Osteocyte (in vitro differentiated cells): ENCODE measurements around the gene MXD3. TPM values are rescaled to one million over a fixed set of nuclear protein-coding genes. Genes with fewer than 3 reads are reported as not detected.

ENCODE experiments used
- DNase-seq: peaks from one replicate; pipeline ENCODE4 v3.0.0; 2021; ENCODE audit warnings: mixed read lengths; ENCODE audit not compliant: unreplicated experiment; ENCODE audit errors: extremely low spot score
- H3K27ac Mint-ChIP-seq: one replicate; pipeline ENCODE4 v1.8.0; 2021; ENCODE audit warnings: mild to moderate bottlenecking, mixed read lengths; ENCODE audit not compliant: unreplicated experiment
- H3K27me3 Mint-ChIP-seq: one replicate; pipeline ENCODE4 v1.8.0; 2021; ENCODE audit warnings: mixed read lengths; ENCODE audit not compliant: unreplicated experiment
- H3K36me3 Mint-ChIP-seq: one replicate; pipeline ENCODE4 v1.8.0; 2021; ENCODE audit warnings: mixed read lengths; ENCODE audit not compliant: unreplicated experiment
- H3K4me1 Mint-ChIP-seq: one replicate; pipeline ENCODE4 v1.8.0; 2021; ENCODE audit warnings: mixed read lengths; ENCODE audit not compliant: unreplicated experiment
- H3K4me3 Mint-ChIP-seq: one replicate; pipeline ENCODE4 v1.8.0; 2021; ENCODE audit warnings: mild to moderate bottlenecking, moderate library complexity, mixed read lengths; ENCODE audit not compliant: unreplicated experiment
- H3K9me3 Mint-ChIP-seq: one replicate; pipeline ENCODE4 v1.8.0; 2021; ENCODE audit warnings: mixed read lengths; ENCODE audit not compliant: unreplicated experiment
- total RNA-seq: library from RNA; stranded (reverse); gene quantifications from 2 replicates; pipeline ENCODE4 v1.2.1, GENCODE V29; 2021
- TF ChIP-seq, protein P1 (sequence below): fragments of 200-600 bp; sonication (generic); IDR thresholded peaks from 2 replicates; pipeline ENCODE4 v1.5.0; 2021; ENCODE audit warnings: antibody characterized with exemption, mild to moderate bottlenecking, moderate library complexity

The MXD3 gene
- total RNA-seq, 1 donor from 2014 or later: 11.1 TPM

DNA sequence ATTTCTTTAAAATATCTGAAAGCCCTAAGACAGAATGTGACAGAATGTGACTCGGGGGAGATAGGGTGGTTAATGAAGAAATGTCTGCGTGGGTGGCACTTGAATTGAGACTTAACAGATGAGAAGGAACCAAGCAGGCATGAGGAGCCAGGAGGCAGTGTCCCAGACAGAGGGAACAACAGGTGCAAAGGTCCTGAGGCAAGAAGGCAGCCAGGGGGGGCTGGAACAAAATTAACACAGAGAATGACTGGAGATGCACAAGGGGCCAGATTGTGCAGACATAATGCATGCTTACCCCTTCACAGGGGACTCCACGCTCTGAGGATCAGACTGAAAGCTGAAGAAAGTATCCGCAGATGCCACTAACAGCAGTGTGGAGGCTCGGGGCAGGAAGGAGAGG is 38.1 kb upstream of the MXD3 start:
- Mint-ChIP-seq H3K4me3 (peak overlapping the region; percentile 98), H3K27me3 (peaks cover 3% of the 10 kb centered on the region), H3K9me3 (no peaks in the 10 kb centered on the region), H3K27ac (peak overlapping the region; percentile 49), H3K4me1 (peaks cover 28% of the 10 kb centered on the region), H3K36me3 (no peaks in the 10 kb centered on the region)
- TF ChIP-seq, protein P1, sequence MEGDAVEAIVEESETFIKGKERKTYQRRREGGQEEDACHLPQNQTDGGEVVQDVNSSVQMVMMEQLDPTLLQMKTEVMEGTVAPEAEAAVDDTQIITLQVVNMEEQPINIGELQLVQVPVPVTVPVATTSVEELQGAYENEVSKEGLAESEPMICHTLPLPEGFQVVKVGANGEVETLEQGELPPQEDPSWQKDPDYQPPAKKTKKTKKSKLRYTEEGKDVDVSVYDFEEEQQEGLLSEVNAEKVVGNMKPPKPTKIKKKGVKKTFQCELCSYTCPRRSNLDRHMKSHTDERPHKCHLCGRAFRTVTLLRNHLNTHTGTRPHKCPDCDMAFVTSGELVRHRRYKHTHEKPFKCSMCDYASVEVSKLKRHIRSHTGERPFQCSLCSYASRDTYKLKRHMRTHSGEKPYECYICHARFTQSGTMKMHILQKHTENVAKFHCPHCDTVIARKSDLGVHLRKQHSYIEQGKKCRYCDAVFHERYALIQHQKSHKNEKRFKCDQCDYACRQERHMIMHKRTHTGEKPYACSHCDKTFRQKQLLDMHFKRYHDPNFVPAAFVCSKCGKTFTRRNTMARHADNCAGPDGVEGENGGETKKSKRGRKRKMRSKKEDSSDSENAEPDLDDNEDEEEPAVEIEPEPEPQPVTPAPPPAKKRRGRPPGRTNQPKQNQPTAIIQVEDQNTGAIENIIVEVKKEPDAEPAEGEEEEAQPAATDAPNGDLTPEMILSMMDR: no peak
- no peak for DNase-seq

DNA sequence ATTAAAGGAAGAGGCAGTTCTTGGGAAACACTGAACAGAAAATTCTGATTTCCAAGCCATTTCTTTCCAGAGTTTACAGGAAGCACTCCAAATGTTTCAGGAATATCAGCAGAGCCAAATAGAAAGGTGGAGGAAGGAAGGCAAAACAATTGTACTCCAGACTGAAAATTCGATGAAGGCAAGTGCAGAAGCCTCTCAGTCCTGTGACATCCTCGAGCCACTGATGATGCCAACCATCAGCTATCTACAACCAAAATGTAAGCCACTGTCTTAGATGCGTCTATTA is 37.6 kb upstream of the MXD3 start:
- no peak for DNase-seq
- H3K4me1 Mint-ChIP-seq: peaks cover 28% of the 10 kb centered on the region
- no peaks in the 10 kb centered on the region for H3K36me3 Mint-ChIP-seq
- H3K27me3 Mint-ChIP-seq: no peaks in the 10 kb centered on the region
- H3K27ac Mint-ChIP-seq: no peak overlapping the region
- H3K9me3 Mint-ChIP-seq: no peaks in the 10 kb centered on the region
- H3K4me3 Mint-ChIP-seq: peak overlapping the region; percentile 98
- TF ChIP-seq, protein P1: no peak

DNA sequence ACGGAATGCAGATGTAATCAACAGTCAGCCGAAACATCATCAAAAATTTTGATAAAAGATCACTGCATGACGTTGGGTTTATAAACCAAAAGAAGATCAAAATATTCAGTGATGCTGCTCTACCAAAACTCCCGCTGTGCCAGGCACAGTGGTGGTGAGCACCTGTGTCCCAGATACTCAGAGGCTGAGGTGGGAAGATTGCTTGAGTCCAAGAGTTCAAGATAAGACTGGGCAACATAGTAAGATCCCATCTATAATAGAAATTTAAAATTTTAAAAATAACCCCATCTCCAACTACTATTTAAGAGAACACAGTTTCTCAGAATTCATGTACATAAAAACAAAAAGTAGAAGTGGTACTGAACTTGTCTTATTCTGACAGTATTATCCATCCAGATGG is 36.0 kb upstream of the MXD3 start:
- no peak for DNase-seq
- TF ChIP-seq, protein P1: no peak
- peaks cover 28% of the 10 kb centered on the region for H3K4me1 Mint-ChIP-seq
- H3K27ac Mint-ChIP-seq: no peak overlapping the region
- H3K27me3 Mint-ChIP-seq: no peaks in the 10 kb centered on the region
- H3K4me3 Mint-ChIP-seq: no peak overlapping the region
- no peaks in the 10 kb centered on the region for H3K9me3 Mint-ChIP-seq
- H3K36me3 Mint-ChIP-seq: peaks cover 2% of the 10 kb centered on the region

DNA sequence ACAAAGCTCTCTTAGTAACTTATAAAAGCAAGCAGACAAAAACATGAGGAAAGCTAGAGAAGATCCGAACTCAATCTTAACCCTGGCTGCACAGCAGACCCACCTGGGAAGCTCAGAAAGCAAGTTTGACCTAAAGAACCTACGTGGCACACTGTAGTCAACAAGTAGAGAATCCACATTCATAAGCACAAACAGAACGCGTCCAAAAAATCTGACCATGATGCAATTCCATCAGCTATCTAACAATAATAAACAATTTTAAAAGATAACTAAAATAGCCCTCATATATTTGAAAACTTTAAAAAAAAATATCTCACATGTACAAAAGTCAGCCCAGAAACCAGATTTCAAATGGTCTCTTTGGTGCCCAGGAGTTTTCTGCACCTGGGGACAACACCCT is 35.1 kb upstream of the MXD3 start:
- peaks cover 25% of the 10 kb centered on the region for H3K4me1 Mint-ChIP-seq
- no peak overlapping the region for H3K27ac Mint-ChIP-seq
- no peak overlapping the region for H3K4me3 Mint-ChIP-seq
- no peaks in the 10 kb centered on the region for H3K9me3 Mint-ChIP-seq
- TF ChIP-seq, protein P1: no peak
- DNase-seq: no peak
- H3K27me3 Mint-ChIP-seq: no peaks in the 10 kb centered on the region
- H3K36me3 Mint-ChIP-seq: peaks cover 2% of the 10 kb centered on the region

DNA sequence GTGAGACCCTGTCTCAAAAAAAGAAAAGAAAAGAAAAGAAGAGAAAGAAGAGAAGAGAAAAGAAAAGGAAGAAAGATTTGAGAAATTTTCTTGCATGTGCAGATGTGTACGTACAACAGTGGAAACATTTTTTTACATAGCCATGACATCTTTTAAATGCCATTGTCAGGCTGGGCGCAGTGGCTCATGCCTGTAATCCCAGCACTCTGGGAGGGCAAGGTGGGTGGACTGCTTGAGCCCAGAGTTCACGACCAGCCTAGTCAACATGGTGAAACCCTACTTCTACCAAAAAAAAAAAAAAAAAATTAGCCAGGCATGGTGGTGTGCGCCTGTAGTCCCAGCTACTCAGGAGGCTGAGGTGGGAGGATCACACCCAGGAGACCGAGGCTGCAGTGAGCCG is 33.2 kb upstream of the MXD3 start:
- DNase-seq: no peak
- Mint-ChIP-seq H3K4me1 (peaks cover 15% of the 10 kb centered on the region), H3K36me3 (peaks cover 10% of the 10 kb centered on the region), H3K27me3 (no peaks in the 10 kb centered on the region), H3K4me3 (no peak overlapping the region), H3K27ac (no peak overlapping the region), H3K9me3 (no peaks in the 10 kb centered on the region)
- TF ChIP-seq, protein P1: no peak
